Neural progenitor cell (in vitro differentiated cells): ENCODE data around the gene TRPM1. TPM values are rescaled to one million over a fixed set of nuclear protein-coding genes. Genes with fewer than 3 reads are reported as not detected.

ENCODE experiments used
- DNase-seq: peaks from one replicate; pipeline ENCODE4 v3.0.0-alpha.2; 2016; ENCODE audit warnings: low spot score
- H2AFZ ChIP-seq: fragments of 200-600 bp; sonication (generic); replicated peaks from 2 replicates; pipeline ENCODE4 v1.6.1; 2016; ENCODE audit warnings: antibody characterized with exemption
- H3F3A ChIP-seq: fragments of 200-600 bp; sonication (generic); 2 replicates; pipeline ENCODE4 v1.6.1; 2016; ENCODE audit warnings: antibody characterized with exemption, low read depth
- H3K27ac ChIP-seq: fragments of 200-600 bp; sonication (generic); 2 replicates; pipeline ENCODE4 v1.5.1; 2016; ENCODE audit warnings: mild to moderate bottlenecking
- H3K27me3 ChIP-seq: fragments of 200-600 bp; sonication (generic); 2 replicates; pipeline ENCODE4 v1.6.1; 2016; ENCODE audit warnings: mild to moderate bottlenecking, moderate library complexity
- H3K36me3 ChIP-seq: fragments of 200-600 bp; sonication (generic); 2 replicates; pipeline ENCODE4 v1.5.1; 2016
- H3K4me1 ChIP-seq: fragments of 200-600 bp; sonication (generic); 2 replicates; pipeline ENCODE4 v1.6.1; 2016; ENCODE audit warnings: mixed run types
- H3K4me2 ChIP-seq: fragments of 200-600 bp; sonication (generic); 2 replicates; pipeline ENCODE4 v1.6.1; 2016
- H3K4me3 ChIP-seq: fragments of 200-600 bp; sonication (generic); 2 replicates; pipeline ENCODE4 v1.5.1; 2016
- H3K79me2 ChIP-seq: fragments of 200-600 bp; sonication (generic); 2 replicates; pipeline ENCODE4 v1.6.1; 2016; ENCODE audit warnings: low read depth
- H3K9ac ChIP-seq: fragments of 200-600 bp; sonication (generic); 2 replicates; pipeline ENCODE4 v1.6.1; 2016
- H3K9me3 ChIP-seq: fragments of 200-600 bp; sonication (generic); 2 replicates; pipeline ENCODE4 v1.5.1; 2016; ENCODE audit warnings: low read depth
- H4K20me1 ChIP-seq: fragments of 200-600 bp; sonication (generic); 2 replicates; pipeline ENCODE4 v1.6.1; 2016; ENCODE audit warnings: low read depth
- H3K27ac Mint-ChIP-seq: 3 replicates; pipeline ENCODE4 v1.8.0; 2021; ENCODE audit warnings: mixed read lengths
- H3K27me3 Mint-ChIP-seq: 2 replicates; pipeline ENCODE4 v1.8.0; 2022; ENCODE audit warnings: low read depth, mild to moderate bottlenecking, inconsistent platforms, moderate library complexity, mixed read lengths; ENCODE audit not compliant: insufficient read depth
- H3K36me3 Mint-ChIP-seq: 3 replicates; pipeline ENCODE4 v1.8.0; 2021; ENCODE audit warnings: mixed read lengths
- H3K4me1 Mint-ChIP-seq: 3 replicates; pipeline ENCODE4 v1.8.0; 2021; ENCODE audit warnings: mixed read lengths
- H3K4me3 Mint-ChIP-seq: 3 replicates; pipeline ENCODE4 v1.8.0; 2021; ENCODE audit warnings: mild to moderate bottlenecking, moderate library complexity, mixed read lengths
- H3K9me3 Mint-ChIP-seq: 3 replicates; pipeline ENCODE4 v1.8.0; 2020; ENCODE audit warnings: mixed read lengths
- CTCF ChIP-seq: fragments of 200-600 bp; sonication (generic); IDR thresholded peaks from 2 replicates; pipeline ENCODE4 v1.5.1; 2017; ENCODE audit warnings: antibody characterized with exemption, mild to moderate bottlenecking
- EZH2 ChIP-seq: fragments of 200-600 bp; sonication (generic); IDR thresholded peaks from 2 replicates; pipeline ENCODE4 v1.6.1; 2017; ENCODE audit warnings: antibody characterized with exemption, mild to moderate bottlenecking, moderate library complexity
- EZH2phosphoT487 ChIP-seq: fragments of 200-600 bp; sonication (generic); IDR thresholded peaks from 2 replicates; pipeline ENCODE4 v1.6.1; 2017; ENCODE audit warnings: antibody characterized with exemption
- total RNA-seq: library from RNA; depleted of rRNA; stranded (reverse); fragments of >200 nt; gene quantifications from 2 replicates; pipeline ENCODE4 v1.2.3, GENCODE V29; 2015; ENCODE audit warnings: low replicate concordance

The TRPM1 gene
- total RNA-seq, 1 donor from 2014 or later: not detected

GRCh38 chr15:31074321-31074720, 27.2 kb downstream of the TRPM1 start:
- Mint-ChIP-seq H3K4me1 (peaks cover 2% of the 10 kb centered on the region), H3K36me3 (no peaks in the 10 kb centered on the region), H3K9me3 (no peaks in the 10 kb centered on the region), H3K27me3 (peaks cover 4% of the 10 kb centered on the region), H3K27ac (no peak overlapping the region), H3K4me3 (no peak overlapping the region)
- no peak overlapping the region for H3K27ac ChIP-seq
- no peak overlapping the region for H3K4me2 ChIP-seq
- H3K4me3 ChIP-seq: no peak overlapping the region
- H3F3A ChIP-seq: no peaks in the 10 kb centered on the region
- H4K20me1 ChIP-seq: no peaks in the 10 kb centered on the region
- H3K4me1 ChIP-seq: peaks cover 18% of the 10 kb centered on the region
- H2AFZ ChIP-seq: no peak overlapping the region
- H3K27me3 ChIP-seq: peaks cover 8% of the 10 kb centered on the region
- no peaks in the 10 kb centered on the region for H3K9me3 ChIP-seq
- H3K36me3 ChIP-seq: no peaks in the 10 kb centered on the region
- H3K79me2 ChIP-seq: no peaks in the 10 kb centered on the region
- no peak for DNase-seq
- no peak overlapping the region for H3K9ac ChIP-seq
- TF ChIP-seq EZH2: no peak
- no peak for TF ChIP-seq CTCF
- TF ChIP-seq EZH2phosphoT487: no peak

- H3K36me3 Mint-ChIP-seq: no peaks in the 10 kb centered on the region
- H3K4me1 Mint-ChIP-seq: no peaks in the 10 kb centered on the region
- H3K27me3 Mint-ChIP-seq: no peaks in the 10 kb centered on the region
- no peak overlapping the region for H3K4me3 Mint-ChIP-seq
- Histone ChIP-seq H3K27ac (no peak overlapping the region), H3K79me2 (no peaks in the 10 kb centered on the region), H2AFZ (no peak overlapping the region), H3K4me1 (peaks cover 6% of the 10 kb centered on the region), H3K27me3 (no peaks in the 10 kb centered on the region), H3K36me3 (no peaks in the 10 kb centered on the region), H3K9ac (no peak overlapping the region), H3K9me3 (no peaks in the 10 kb centered on the region), H3K4me2 (no peak overlapping the region), H3K4me3 (no peak overlapping the region), H4K20me1 (no peaks in the 10 kb centered on the region), H3F3A (no peaks in the 10 kb centered on the region)
- no peak for DNase-seq
- no peaks in the 10 kb centered on the region for H3K9me3 Mint-ChIP-seq
- H3K27ac Mint-ChIP-seq: no peak overlapping the region
- TF ChIP-seq CTCF: no peak
- no peak for TF ChIP-seq EZH2
- no peak for TF ChIP-seq EZH2phosphoT487
Observed at GRCh38 chr15:31070867-31071266, 30.7 kb downstream of the TRPM1 start.

GRCh38 chr15:31069360-31070000, 32.0 kb downstream of the TRPM1 start:
- Histone ChIP-seq H4K20me1 (no peaks in the 10 kb centered on the region), H3K79me2 (no peaks in the 10 kb centered on the region), H3K4me3 (no peak overlapping the region), H3K36me3 (no peaks in the 10 kb centered on the region), H2AFZ (no peak overlapping the region), H3K9me3 (no peaks in the 10 kb centered on the region), H3K4me1 (no peaks in the 10 kb centered on the region), H3K27me3 (no peaks in the 10 kb centered on the region), H3F3A (no peaks in the 10 kb centered on the region), H3K4me2 (no peak overlapping the region), H3K27ac (no peak overlapping the region), H3K9ac (no peak overlapping the region)
- no peak for TF ChIP-seq EZH2phosphoT487
- no peak for TF ChIP-seq EZH2
- TF ChIP-seq CTCF: no peak
- H3K4me1 Mint-ChIP-seq: no peaks in the 10 kb centered on the region
- no peak overlapping the region for H3K27ac Mint-ChIP-seq
- H3K27me3 Mint-ChIP-seq: no peaks in the 10 kb centered on the region
- no peak overlapping the region for H3K4me3 Mint-ChIP-seq
- DNase-seq: no peak
- no peaks in the 10 kb centered on the region for H3K9me3 Mint-ChIP-seq
- no peaks in the 10 kb centered on the region for H3K36me3 Mint-ChIP-seq
